Neural cell (in vitro differentiated cells): Measurements from ENCODE around the gene SAG. TPM values are rescaled to one million over a fixed set of nuclear protein-coding genes. Genes with fewer than 3 reads are reported as not detected.

Source experiments
- H2AFZ ChIP-seq: fragments of 200-600, 300-800 bp; sonication (generic), shearing (Covaris generic); 2 replicates; pipeline ENCODE4 v1.6.0; 2014; ENCODE audit warnings: low read depth, mild to moderate bottlenecking, antibody characterized with exemption, low read length, moderate library complexity
- H3F3A ChIP-seq: fragments of 200-600 bp; shearing (Covaris generic); 2 replicates; pipeline ENCODE4 v1.6.1; 2016; ENCODE audit warnings: mild to moderate bottlenecking, moderate library complexity, mixed read lengths, antibody characterized with exemption, low read length; ENCODE audit not compliant: insufficient read depth, poor library complexity, severe bottlenecking
- H3K27ac ChIP-seq: fragments of 200-600, 300-800 bp; sonication (generic), shearing (Covaris generic); 2 replicates; pipeline ENCODE4 v1.5.1; 2014; ENCODE audit warnings: mild to moderate bottlenecking, low read length, moderate library complexity
- H3K27me3 ChIP-seq: fragments of 300-800, 200-600 bp; sonication (generic), shearing (Covaris generic); 2 replicates; pipeline ENCODE4 v1.6.0; 2014; ENCODE audit warnings: mild to moderate bottlenecking, low read depth, low read length, moderate library complexity; ENCODE audit not compliant: insufficient read depth
- H3K36me3 ChIP-seq: fragments of 300-800, 200-600 bp; sonication (generic), shearing (Covaris generic); 2 replicates; pipeline ENCODE4 v1.5.1; 2014; ENCODE audit warnings: mild to moderate bottlenecking, antibody characterized with exemption, low read length, moderate library complexity; ENCODE audit not compliant: insufficient read depth
- H3K4me2 ChIP-seq: fragments of 300-800, 200-600 bp; sonication (generic), shearing (Covaris generic); 2 replicates; pipeline ENCODE4 v1.6.0; 2014; ENCODE audit warnings: mild to moderate bottlenecking, low read length
- H3K4me3 ChIP-seq: fragments of 300-800, 200-600 bp; sonication (generic), shearing (Covaris generic); 2 replicates; pipeline ENCODE4 v1.5.1; 2014; ENCODE audit warnings: mild to moderate bottlenecking, low read length, moderate library complexity
- H3K79me2 ChIP-seq: fragments of 200-600 bp; shearing (Covaris generic); replicated peaks from 2 replicates; pipeline ENCODE4 v1.6.0; 2014; ENCODE audit warnings: mild to moderate bottlenecking, low read length, moderate library complexity; ENCODE audit not compliant: insufficient read depth
- H3K9ac ChIP-seq: fragments of 300-800, 200-600 bp; sonication (generic), shearing (Covaris generic); 2 replicates; pipeline ENCODE4 v1.6.1; 2016; ENCODE audit warnings: mild to moderate bottlenecking, low read length, mixed read lengths
- H3K9me2 ChIP-seq: fragments of 200-600 bp; shearing (Covaris generic); 2 replicates; pipeline ENCODE4 v1.6.1; 2016; ENCODE audit warnings: mild to moderate bottlenecking, low read length, mixed read lengths; ENCODE audit not compliant: insufficient read depth
- H3K9me3 ChIP-seq: fragments of 200-600, 300-800 bp; sonication (generic), shearing (Covaris generic); 2 replicates; pipeline ENCODE4 v1.6.1; 2016; ENCODE audit warnings: mild to moderate bottlenecking, mixed run types, low read length, moderate library complexity, mixed read lengths
- H4K20me1 ChIP-seq: fragments of 200-600 bp; shearing (Covaris generic); 2 replicates; pipeline ENCODE4 v1.6.1; 2016; ENCODE audit warnings: mild to moderate bottlenecking, mixed run types; ENCODE audit not compliant: insufficient read depth
- CTCF ChIP-seq: fragments of 450-650 bp; IDR thresholded peaks from 2 replicates; pipeline ENCODE4 v1.5.1; 2014; ENCODE audit warnings: antibody characterized with exemption, mild to moderate bottlenecking, moderate library complexity; ENCODE audit not compliant: poor library complexity, severe bottlenecking
- EP300 ChIP-seq: fragments of 450-650 bp; conservative IDR thresholded peaks from 2 replicates; pipeline ENCODE4 v1.6.1; 2014; ENCODE audit warnings: antibody characterized with exemption, mild to moderate bottlenecking, moderate library complexity; ENCODE audit not compliant: poor library complexity, severe bottlenecking
- EZH2 ChIP-seq: fragments of 200-600, 300-800 bp; shearing (Covaris generic), sonication (generic); IDR thresholded peaks from 2 replicates; pipeline ENCODE4 v1.6.1; 2014; ENCODE audit warnings: antibody characterized with exemption, low read length, borderline replicate concordance, mild to moderate bottlenecking; ENCODE audit not compliant: insufficient read depth, poor library complexity, severe bottlenecking
- MXI1 ChIP-seq: fragments of 450-650 bp; conservative IDR thresholded peaks from 2 replicates; pipeline ENCODE4 v1.6.1; 2014; ENCODE audit warnings: antibody characterized with exemption, mild to moderate bottlenecking; ENCODE audit not compliant: poor library complexity, severe bottlenecking
- POLR2AphosphoS5 ChIP-seq: IDR thresholded peaks from 2 replicates; pipeline ENCODE4 v1.6.1; 2012
- RAD21 ChIP-seq: fragments of 450-650 bp; conservative IDR thresholded peaks from 2 replicates; pipeline ENCODE4 v1.6.1; 2014; ENCODE audit warnings: antibody characterized with exemption, mild to moderate bottlenecking, moderate library complexity
- REST ChIP-seq: IDR thresholded peaks from 2 replicates; pipeline ENCODE4 v1.6.1; 2012; ENCODE audit warnings: borderline replicate concordance
- SMC3 ChIP-seq: fragments of 450-650 bp; conservative IDR thresholded peaks from 2 replicates; pipeline ENCODE4 v1.6.1; 2014; ENCODE audit warnings: antibody characterized with exemption, mild to moderate bottlenecking, moderate library complexity; ENCODE audit not compliant: poor library complexity
- TAF1 ChIP-seq: IDR thresholded peaks from 2 replicates; pipeline ENCODE4 v1.6.1; 2012; ENCODE audit warnings: low read depth
- polyA plus RNA-seq: library from polyadenylated mRNA; depleted of rRNA; stranded (reverse); fragments of >200 nt; gene quantifications from 2 replicates; pipeline ENCODE4 v1.2.3, GENCODE V29; 2014

SAG gene
- polyA plus RNA-seq, 1 donor from 2014 or later, result not detected

- no peaks in the 10 kb centered on the region for H3K36me3 ChIP-seq
- no peaks in the 10 kb centered on the region for H3K9me2 ChIP-seq
- H3K27me3 ChIP-seq, result no peaks in the 10 kb centered on the region
- no peak overlapping the region for H2AFZ ChIP-seq
- H3K4me2 ChIP-seq, result no peak overlapping the region
- H3K9me3 ChIP-seq, result no peaks in the 10 kb centered on the region
- no peaks in the 10 kb centered on the region for H4K20me1 ChIP-seq
- no peaks in the 10 kb centered on the region for H3K79me2 ChIP-seq
- TF ChIP-seq CTCF, result no peak
- TF ChIP-seq EZH2, result no peak
- TF ChIP-seq SMC3, result no peak
- no peak for TF ChIP-seq EP300
- no peak for TF ChIP-seq TAF1
- no peak for TF ChIP-seq POLR2AphosphoS5
- TF ChIP-seq REST, result no peak
- TF ChIP-seq MXI1, result no peak
- TF ChIP-seq RAD21, result no peak
- H3K27ac ChIP-seq, result no peak overlapping the region
- no peaks in the 10 kb centered on the region for H3F3A ChIP-seq
- no peak overlapping the region for H3K9ac ChIP-seq
- H3K4me3 ChIP-seq, result no peak overlapping the region
These were observed 5.8 kb upstream of the SAG start for GRCh38 chr2:233301811-233302210.

- no peak overlapping the region for H3K4me2 ChIP-seq
- H3F3A ChIP-seq, result no peaks in the 10 kb centered on the region
- H3K27me3 ChIP-seq, result no peaks in the 10 kb centered on the region
- H3K9ac ChIP-seq, result no peak overlapping the region
- H3K79me2 ChIP-seq, result no peaks in the 10 kb centered on the region
- no peak overlapping the region for H2AFZ ChIP-seq
- no peaks in the 10 kb centered on the region for H3K9me3 ChIP-seq
- no peaks in the 10 kb centered on the region for H3K9me2 ChIP-seq
- no peaks in the 10 kb centered on the region for H4K20me1 ChIP-seq
- no peak for TF ChIP-seq EP300
- no peak for TF ChIP-seq SMC3
- TF ChIP-seq CTCF, result no peak
- TF ChIP-seq TAF1, result no peak
- no peak for TF ChIP-seq REST
- TF ChIP-seq EZH2, result no peak
- no peak for TF ChIP-seq POLR2AphosphoS5
- no peak for TF ChIP-seq RAD21
- no peak for TF ChIP-seq MXI1
- no peak overlapping the region for H3K27ac ChIP-seq
- no peaks in the 10 kb centered on the region for H3K36me3 ChIP-seq
- H3K4me3 ChIP-seq, result no peak overlapping the region
These were observed 4.4 kb upstream of the SAG start for GRCh38 chr2:233303252-233303651.
